AG09309 (cell line): ENCODE results near the gene SPINDOC.

Experiments used
- DNase-seq: peaks from one replicate; pipeline ENCODE4 v3.0.0-alpha.2; 2010; ENCODE audit warnings: low read depth
- H3K4me3 ChIP-seq: 2 replicates; pipeline ENCODE4 v1.5.1; 2011; ENCODE audit warnings: mild to moderate bottlenecking, low read depth, low read length, moderate library complexity; ENCODE audit not compliant: control insufficient read depth
- CTCF ChIP-seq: IDR thresholded peaks from 2 replicates; pipeline ENCODE4 v1.5.1; 2011; ENCODE audit warnings: mild to moderate bottlenecking, low read depth, low read length, inconsistent platforms; ENCODE audit not compliant: insufficient read depth, control insufficient read depth; ENCODE audit errors: missing control alignments

The SPINDOC gene

DNA sequence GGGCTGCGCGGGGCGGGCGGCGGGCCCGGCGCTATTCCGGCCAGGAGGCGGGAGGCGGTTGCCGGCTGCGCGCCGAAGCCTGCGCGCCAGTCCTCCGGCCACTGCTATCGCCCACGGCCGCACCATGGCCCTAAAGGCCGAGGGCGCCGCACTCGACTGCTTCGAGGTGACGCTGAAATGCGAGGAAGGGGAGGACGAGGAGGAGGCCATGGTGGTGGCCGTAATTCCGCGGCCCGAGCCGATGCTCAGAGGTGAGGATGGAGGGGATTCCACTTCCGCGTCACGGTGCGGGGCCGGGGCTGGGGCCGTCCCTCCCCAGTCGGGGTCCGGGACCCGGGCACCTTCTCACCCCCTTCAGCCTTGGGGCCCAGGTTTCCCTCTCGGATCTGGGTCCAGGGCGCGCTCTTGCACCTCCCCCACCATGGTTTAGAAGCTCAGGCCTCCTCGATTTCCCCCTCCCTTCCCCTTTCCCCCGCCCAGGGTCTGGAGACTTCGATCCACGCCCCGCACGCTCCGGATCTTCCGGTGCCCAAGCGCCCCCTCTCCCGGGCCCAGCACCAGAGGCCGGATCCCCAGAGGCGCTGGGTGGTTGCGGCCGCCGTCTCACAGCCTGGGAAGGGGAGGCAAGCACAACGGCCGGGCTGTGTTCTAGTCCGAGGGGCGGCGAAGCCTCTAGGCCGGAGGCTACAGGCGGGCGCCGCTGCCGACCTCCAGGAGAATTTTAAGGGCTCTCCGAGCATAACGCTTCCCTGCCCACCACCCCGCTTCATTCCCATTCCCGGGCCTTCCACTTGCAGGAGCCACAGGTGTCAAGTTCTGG is 517 bp downstream of the SPINDOC start:
- DNase-seq: no peak
- no peak for TF ChIP-seq CTCF
- peak overlapping the region; percentile 98 for H3K4me3 ChIP-seq

DNA sequence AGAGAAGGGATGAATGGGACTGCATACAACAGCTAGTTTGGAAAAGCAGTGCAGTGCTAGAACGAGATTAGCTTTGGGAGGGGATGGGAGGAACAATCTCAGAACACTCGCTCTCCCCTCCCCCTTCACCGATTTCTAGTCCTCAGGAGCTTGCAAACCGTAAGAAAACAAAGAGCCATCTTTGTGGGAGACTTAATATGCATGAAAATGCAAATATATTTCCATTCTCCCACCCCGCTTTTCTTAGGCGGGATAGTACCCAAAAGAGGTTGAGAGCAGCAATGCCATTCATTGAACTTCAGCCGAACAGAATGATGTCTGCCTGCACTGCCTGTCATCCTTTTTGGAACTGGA is 1.1 kb downstream of the SPINDOC start:
- no peak for TF ChIP-seq CTCF
- peak overlapping the region; percentile 98 for H3K4me3 ChIP-seq
- DNase-seq: no peak

- no peak for DNase-seq
- no peak overlapping the region for H3K4me3 ChIP-seq
- no peak for TF ChIP-seq CTCF
Measured at GRCh38 chr11:63816166-63816565, 2.9 kb downstream of the SPINDOC start.

GRCh38 chr11:63816732-63817131 is 3.5 kb downstream of the SPINDOC start:
- TF ChIP-seq CTCF: no peak
- DNase-seq: no peak

DNA sequence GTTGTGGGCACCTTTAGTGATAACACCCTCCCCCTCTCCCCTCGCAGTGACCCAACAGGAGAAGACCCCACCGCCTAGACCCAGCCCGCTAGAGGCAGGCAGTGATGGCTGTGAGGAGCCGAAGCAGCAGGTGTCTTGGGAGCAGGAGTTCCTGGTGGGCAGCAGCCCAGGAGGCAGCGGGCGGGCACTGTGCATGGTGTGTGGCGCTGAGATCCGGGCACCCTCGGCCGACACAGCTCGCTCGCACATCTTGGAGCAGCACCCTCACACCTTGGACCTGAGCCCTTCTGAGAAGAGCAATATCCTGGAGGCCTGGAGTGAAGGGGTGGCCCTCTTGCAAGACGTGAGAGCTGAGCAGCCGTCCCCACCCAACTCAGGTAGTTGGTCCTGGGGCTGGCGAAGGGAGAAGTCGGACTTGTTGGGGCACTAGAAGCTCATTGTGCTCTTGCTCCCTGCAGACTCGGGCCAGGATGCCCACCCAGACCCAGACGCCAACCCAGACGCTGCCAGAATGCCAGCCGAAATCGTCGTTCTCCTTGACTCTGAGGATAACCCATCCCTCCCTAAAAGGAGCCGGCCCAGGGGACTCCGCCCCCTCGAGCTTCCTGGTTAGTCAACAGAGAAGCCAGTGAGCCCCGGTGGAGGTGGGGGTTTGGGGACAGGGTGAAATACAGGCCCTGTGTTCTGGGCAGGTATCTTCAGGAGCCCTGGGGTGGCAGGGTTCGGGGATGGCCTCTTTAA is 4.7 kb downstream of the SPINDOC start:
- H3K4me3 ChIP-seq: no peak overlapping the region
- no peak for TF ChIP-seq CTCF
- no peak for DNase-seq

More at GRCh38 chr11:63816732-63817131, 3.5 kb downstream of the SPINDOC start:
- no peak overlapping the region for H3K4me3 ChIP-seq

DNA sequence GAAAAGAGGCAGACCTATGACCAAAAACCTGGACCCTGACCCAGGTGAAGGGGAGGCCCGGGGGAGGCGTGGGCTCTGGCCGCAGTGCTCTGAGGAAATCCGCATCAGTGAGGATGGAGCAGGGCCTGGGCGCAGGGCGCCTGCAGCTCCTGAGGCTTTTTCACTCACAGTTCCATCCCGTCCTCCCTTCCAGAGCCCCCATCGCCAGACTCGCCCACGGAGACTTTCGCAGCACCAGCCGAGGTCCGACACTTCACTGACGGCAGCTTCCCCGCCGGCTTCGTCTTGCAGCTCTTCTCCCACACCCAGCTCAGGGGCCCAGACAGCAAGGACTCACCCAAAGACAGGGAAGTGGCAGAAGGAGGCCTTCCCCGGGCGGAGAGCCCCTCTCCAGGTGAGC is 5.4 kb downstream of the SPINDOC start:
- TF ChIP-seq CTCF: no peak
- no peak overlapping the region for H3K4me3 ChIP-seq
- no peak for DNase-seq
